ENCODE data around the gene PTPN4. TPM values are rescaled to one million over a fixed set of nuclear protein-coding genes. Genes with fewer than 3 reads are reported as not detected.

PTPN4 gene
- total and polyA plus RNA-seq, 9 of the 15 experiments (the other 6 are each of a cell fraction or from before 2014, with no cell fraction given), result 5.0 to 32.8 (median 27.3) TPM

GRCh38 chr2:119800376-119800902 lies 40.7 kb downstream of the PTPN4 start:
- H3K27me3 ChIP-seq (ENCODE audit: control insufficient read depth in 2 of 2, insufficient read depth in 2 of 2, low read length in 2 of 2), result no peaks in the 10 kb centered on the region
- H3K36me3 ChIP-seq (ENCODE audit: control insufficient read depth, insufficient read depth, low read length), result no peaks in the 10 kb centered on the region
- POLR2A ChIA-PET, result no interaction called here
- no peaks in the 10 kb centered on the region for H4K20me1 ChIP-seq (replicated peaks; ENCODE audit: control insufficient read depth, insufficient read depth, low read length)
- no peak overlapping the region for H3K9ac ChIP-seq (ENCODE audit: insufficient read depth in 1 of 2, low read depth in 2 of 2, low read length in 2 of 2)
- intact Hi-C loops (cut with micrococcal nuclease), result no loop called here
- CTCF ChIA-PET (ENCODE audit: low intra/inter-chr PET ratio), result no interaction called here
- TF ChIP-seq ZNF280B (CRISPR knock-in tag; IDR thresholded peaks at IDR 0.05) (no peak), MAFG (tag; conservative IDR thresholded peaks at IDR 0.05) (peak; percentile 76), ZNF316 (IDR thresholded peaks at IDR 0.05) (peak; percentile 95), GTF2B (IDR thresholded peaks at IDR 0.05; ENCODE audit: extremely low read depth, insufficient read length) (no peak), MAFF (IDR thresholded peaks at IDR 0.05; ENCODE audit: low read length) (peak; percentile 37; the same call in 1 of the 2 replicates), C11orf30 (IDR thresholded peaks at IDR 0.05; ENCODE audit: low read depth) (peak; percentile 85)
- no peaks in the 10 kb centered on the region for H3K9me3 ChIP-seq (replicated peaks; ENCODE audit: control insufficient read depth, insufficient read depth, low read depth, low read length)
- no peak for DNase-seq (ENCODE audit: extremely low read depth in 1 of 4, low spot score in 3 of 4)
- no peak overlapping the region for H2AFZ ChIP-seq (ENCODE audit: low read depth, low read length)
- WGBS (ENCODE audit: insufficient coverage, low coverage, missing lambda C conversion rate), result 31% methylated on average over 1 of the region's 1 CpG
- H3K4me3 ChIP-seq, result no peak overlapping the region
- H3K79me2 ChIP-seq (ENCODE audit: control insufficient read depth, insufficient read depth, low read length), result peaks cover 26% of the 10 kb centered on the region
- no peak overlapping the region for H3K4me2 ChIP-seq (ENCODE audit: insufficient read depth, low read length)
- no TSS peak for BruUV-seq (replicated peaks)
- H3K4me1 ChIP-seq (replicated peaks in 1 of 2; ENCODE audit: control insufficient read depth in 2 of 2, insufficient read depth in 2 of 2, low read length in 2 of 2), result peaks cover 0 to 6% of the 10 kb centered on the region in 2 experiments; a peak in 2 of 5 replicates
- in situ Hi-C loops (cut with MboI), result no loop called here
- FAIRE-seq, result no peak
- ATAC-seq, result no peak
- H3K27ac ChIP-seq (ENCODE audit: extremely low read depth, low read depth, low read length), result no peak overlapping the region
- no peaks in the 10 kb centered on the region for H3K9me1 ChIP-seq (ENCODE audit: control insufficient read depth, insufficient read depth, low read length)

Data from K562 (cell line).